ENCODE results near the gene GPR176.
A peak's percentile ranks its signal among the peaks of the same experiment; 100 is the strongest.

The GPR176 gene

DNA sequence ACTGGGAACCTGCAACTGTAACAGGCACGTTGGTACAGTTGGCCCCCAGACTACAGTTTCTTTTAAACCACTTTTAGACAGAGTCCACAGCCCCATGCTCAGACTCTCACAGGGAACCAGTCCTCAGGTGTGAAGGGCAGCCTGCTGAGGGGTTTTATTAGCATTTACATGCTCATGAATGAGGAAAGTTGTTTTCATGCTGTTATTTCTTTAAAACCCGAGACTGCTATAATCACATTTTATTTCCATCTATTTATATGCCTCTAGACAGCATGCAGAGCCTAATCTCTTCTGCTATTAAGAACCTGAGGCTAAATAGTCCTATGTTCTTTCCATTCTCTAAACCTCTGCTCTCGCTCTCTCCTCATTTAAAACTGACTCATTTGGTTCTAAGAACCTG is 111.2 kb downstream of the GPR176 start:
- no peak overlapping the region for H3K4me3 ChIP-seq (ENCODE audit: low read depth, low read length)
- no peaks in the 10 kb centered on the region for H3K4me1 ChIP-seq
- TF ChIP-seq, protein P1, sequence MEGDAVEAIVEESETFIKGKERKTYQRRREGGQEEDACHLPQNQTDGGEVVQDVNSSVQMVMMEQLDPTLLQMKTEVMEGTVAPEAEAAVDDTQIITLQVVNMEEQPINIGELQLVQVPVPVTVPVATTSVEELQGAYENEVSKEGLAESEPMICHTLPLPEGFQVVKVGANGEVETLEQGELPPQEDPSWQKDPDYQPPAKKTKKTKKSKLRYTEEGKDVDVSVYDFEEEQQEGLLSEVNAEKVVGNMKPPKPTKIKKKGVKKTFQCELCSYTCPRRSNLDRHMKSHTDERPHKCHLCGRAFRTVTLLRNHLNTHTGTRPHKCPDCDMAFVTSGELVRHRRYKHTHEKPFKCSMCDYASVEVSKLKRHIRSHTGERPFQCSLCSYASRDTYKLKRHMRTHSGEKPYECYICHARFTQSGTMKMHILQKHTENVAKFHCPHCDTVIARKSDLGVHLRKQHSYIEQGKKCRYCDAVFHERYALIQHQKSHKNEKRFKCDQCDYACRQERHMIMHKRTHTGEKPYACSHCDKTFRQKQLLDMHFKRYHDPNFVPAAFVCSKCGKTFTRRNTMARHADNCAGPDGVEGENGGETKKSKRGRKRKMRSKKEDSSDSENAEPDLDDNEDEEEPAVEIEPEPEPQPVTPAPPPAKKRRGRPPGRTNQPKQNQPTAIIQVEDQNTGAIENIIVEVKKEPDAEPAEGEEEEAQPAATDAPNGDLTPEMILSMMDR (IDR thresholded peaks at IDR 0.05; ENCODE audit: low read depth, low read length) = no peak
- H3K36me3 ChIP-seq = no peaks in the 10 kb centered on the region
- no peaks in the 10 kb centered on the region for H3K9me3 ChIP-seq
- DNase-seq = no peak
- no peaks in the 10 kb centered on the region for H3K27me3 ChIP-seq

GRCh38 chr15:39807791-39808190 is 112.3 kb downstream of the GPR176 start:
- no peak for DNase-seq
- Histone ChIP-seq H3K27me3 (no peaks in the 10 kb centered on the region), H3K9me3 (no peaks in the 10 kb centered on the region), H3K4me3 (ENCODE audit: low read depth, low read length) (no peak overlapping the region), H3K4me1 (no peaks in the 10 kb centered on the region), H3K36me3 (no peaks in the 10 kb centered on the region)
- TF ChIP-seq, protein P1 (IDR thresholded peaks at IDR 0.05; ENCODE audit: low read depth, low read length) = no peak

DNA sequence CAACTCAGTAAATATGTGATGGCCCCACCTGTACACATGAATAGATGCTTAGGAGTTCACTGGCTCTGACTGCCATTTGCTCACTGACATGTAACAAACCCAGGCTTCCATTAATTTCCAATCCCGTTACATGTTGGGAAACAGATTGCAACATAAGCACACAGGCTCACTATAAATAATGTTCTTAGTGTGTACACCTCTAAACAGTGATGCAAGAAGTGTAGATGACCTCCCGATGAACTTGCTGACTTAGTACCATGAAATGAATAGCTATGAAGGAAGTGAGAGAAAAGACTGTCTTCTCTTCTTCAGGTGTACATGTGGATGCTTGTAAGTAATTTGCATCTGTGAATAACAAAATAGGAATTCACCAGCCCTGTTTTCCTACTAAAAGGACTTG is 116.0 kb downstream of the GPR176 start:
- H3K4me3 ChIP-seq (ENCODE audit: low read depth, low read length) = no peak overlapping the region
- no peak for DNase-seq
- no peaks in the 10 kb centered on the region for H3K9me3 ChIP-seq
- H3K27me3 ChIP-seq = no peaks in the 10 kb centered on the region
- no peaks in the 10 kb centered on the region for H3K36me3 ChIP-seq
- H3K4me1 ChIP-seq = no peaks in the 10 kb centered on the region
- TF ChIP-seq, protein P1 (IDR thresholded peaks at IDR 0.05; ENCODE audit: low read depth, low read length) = no peak

DNA sequence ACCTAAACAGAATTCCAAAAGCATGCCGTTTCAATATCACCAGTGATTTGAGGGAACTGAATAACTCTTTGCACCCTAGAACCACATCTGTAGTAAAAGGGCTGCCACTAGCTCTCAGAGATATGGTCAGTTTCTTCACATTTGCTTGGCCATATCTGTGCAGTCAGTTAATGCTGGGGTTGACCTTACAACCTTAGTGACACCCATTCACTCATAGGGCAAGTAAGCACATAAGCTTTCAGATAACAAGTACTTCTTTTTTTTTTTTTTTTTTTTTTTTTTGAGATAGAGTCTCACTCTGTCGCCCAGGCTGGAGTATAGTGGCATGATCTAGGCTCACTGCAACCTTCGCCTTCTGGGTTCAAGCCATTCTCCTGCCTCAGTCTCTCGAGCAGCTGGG is 117.0 kb downstream of the GPR176 start:
- H3K4me1 ChIP-seq = no peaks in the 10 kb centered on the region
- no peak for DNase-seq
- H3K36me3 ChIP-seq = no peaks in the 10 kb centered on the region
- TF ChIP-seq, protein P1 (IDR thresholded peaks at IDR 0.05; ENCODE audit: low read depth, low read length) = no peak
- H3K4me3 ChIP-seq (ENCODE audit: low read depth, low read length) = no peak overlapping the region
- no peaks in the 10 kb centered on the region for H3K9me3 ChIP-seq
- H3K27me3 ChIP-seq = no peaks in the 10 kb centered on the region

DNA sequence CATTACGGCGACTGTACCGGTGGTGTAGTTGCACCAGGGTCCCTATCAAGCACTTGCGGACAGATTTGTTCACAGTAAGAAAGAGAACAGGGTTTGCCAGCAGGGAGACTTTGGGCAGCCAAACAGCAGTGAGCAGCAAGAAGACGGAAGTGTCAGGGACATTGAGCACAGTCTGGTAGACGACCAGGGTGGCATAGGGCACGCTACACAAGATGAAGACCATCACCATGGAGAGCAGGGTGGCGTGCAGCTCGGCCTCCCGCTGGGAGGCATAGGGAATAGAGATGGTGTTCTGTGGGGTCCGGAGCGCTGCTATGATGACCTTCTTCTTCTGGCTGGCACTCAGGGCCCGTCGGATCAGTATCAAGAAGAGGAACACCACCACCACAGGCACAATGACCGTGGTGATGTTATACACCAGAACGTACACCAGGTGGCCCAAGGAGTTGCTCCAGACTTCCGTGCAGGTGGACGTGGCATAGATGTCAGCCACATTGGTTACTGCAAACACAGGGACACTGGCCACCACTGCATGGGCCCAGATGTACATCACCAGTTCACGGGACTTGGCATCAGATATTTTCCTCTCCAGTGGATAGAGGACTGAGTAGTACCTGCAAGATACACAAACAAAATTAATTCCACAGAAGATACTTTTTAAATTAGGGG is 118.3 kb downstream of the GPR176 start:
- H3K27me3 ChIP-seq = no peaks in the 10 kb centered on the region
- no peaks in the 10 kb centered on the region for H3K9me3 ChIP-seq
- DNase-seq = peak; percentile 51
- no peaks in the 10 kb centered on the region for H3K36me3 ChIP-seq
- TF ChIP-seq, protein P1 (IDR thresholded peaks at IDR 0.05; ENCODE audit: low read depth, low read length) = peak; percentile 54
- no peak overlapping the region for H3K4me3 ChIP-seq (ENCODE audit: low read depth, low read length)
- H3K4me1 ChIP-seq = no peaks in the 10 kb centered on the region

DNA sequence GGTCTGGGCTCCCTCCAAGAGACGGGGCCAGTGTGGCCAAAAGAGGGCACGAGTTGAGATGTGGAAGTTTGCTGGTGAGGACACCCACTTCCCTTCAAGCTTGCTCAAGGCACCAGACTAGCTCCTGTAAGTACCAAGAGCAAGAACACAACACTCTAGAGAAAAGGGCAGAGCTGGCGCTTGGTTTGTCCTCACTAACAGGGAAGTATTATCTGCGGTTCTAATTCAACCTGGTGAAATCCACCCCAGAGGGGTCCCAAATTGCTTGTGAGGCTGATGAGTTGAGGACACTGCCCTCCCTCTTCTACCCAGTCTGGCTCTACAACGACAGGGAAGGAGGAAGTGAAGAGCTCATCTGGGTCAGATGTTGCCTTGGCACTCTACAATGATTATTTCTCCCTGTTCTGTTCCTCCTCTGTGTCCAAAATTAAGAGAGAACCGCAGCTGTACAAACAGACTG is 120.5 kb downstream of the GPR176 start:
- no peaks in the 10 kb centered on the region for H3K4me1 ChIP-seq
- H3K9me3 ChIP-seq = no peaks in the 10 kb centered on the region
- H3K36me3 ChIP-seq = no peaks in the 10 kb centered on the region
- TF ChIP-seq, protein P1 (IDR thresholded peaks at IDR 0.05; ENCODE audit: low read depth, low read length) = no peak
- DNase-seq = no peak
- no peak overlapping the region for H3K4me3 ChIP-seq (ENCODE audit: low read depth, low read length)
- H3K27me3 ChIP-seq = no peaks in the 10 kb centered on the region
